ENCODE data around the gene ABHD8. TPM values are rescaled to one million over a fixed set of nuclear protein-coding genes. Genes with fewer than 3 reads are reported as not detected.

Gene ABHD8
- total and polyA plus RNA-seq, 2 of the 13 experiments (the other 11 are each of a cell fraction or from before 2014, with no cell fraction given): 6.3 to 7.2 TPM

- TF ChIP-seq GMEB1 (CRISPR knock-in tag; IDR thresholded peaks at IDR 0.05; ENCODE audit: borderline replicate concordance) (peak; percentile 31; the same call in 1 of the 2 replicates), HNF4G (IDR thresholded peaks at IDR 0.05; ENCODE audit: borderline replicate concordance, low read depth, low read length) (peak; percentile 48; the same call in 1 of the 2 replicates), HNF4G (CRISPR knock-in tag; IDR thresholded peaks at IDR 0.05; ENCODE audit: borderline replicate concordance, low read depth) (no peak), HBP1 (CRISPR knock-in tag; IDR thresholded peaks at IDR 0.05; ENCODE audit: low read depth) (peak; percentile 27; the same call in 1 of the 2 replicates), SOX13 (IDR thresholded peaks at IDR 0.05) (peak; percentile 98), SOX13 (CRISPR knock-in tag; conservative IDR thresholded peaks at IDR 0.05 in 1 of 2, IDR thresholded peaks at IDR 0.05 in 1 of 2) (no peak), SP5 (CRISPR knock-in tag; IDR thresholded peaks at IDR 0.05; ENCODE audit: borderline replicate concordance, low read depth) (peak; percentile 93), RBM22 (optimal IDR thresholded peaks at IDR 0.05; ENCODE audit: low read length) (peak; percentile 23), GPN1 (CRISPR knock-in tag; IDR thresholded peaks at IDR 0.05; ENCODE audit: borderline replicate concordance) (no peak), GABPA (IDR thresholded peaks at IDR 0.05; ENCODE audit: low read depth, low read length) (peak; percentile 80), GABPA (CRISPR knock-in tag; IDR thresholded peaks at IDR 0.05; ENCODE audit: low read depth) (peak; percentile 94), KLF16 (CRISPR knock-in tag; IDR thresholded peaks at IDR 0.05) (peak in 1 of 2 experiments; percentile 67; a peak in 2 of 4 replicates), NKX3-1 (CRISPR knock-in tag; IDR thresholded peaks at IDR 0.05) (no peak), SP1 (IDR thresholded peaks at IDR 0.05) (no peak), SP1 (CRISPR knock-in tag; IDR thresholded peaks at IDR 0.05) (peak; percentile 95), SMARCE1 (IDR thresholded peaks at IDR 0.05; ENCODE audit: borderline replicate concordance) (no peak), ELF3 (CRISPR knock-in tag; IDR thresholded peaks at IDR 0.05) (0 out of 2 replicates have a peak, but pooled peaks have one; percentile 14), ZFX (CRISPR knock-in tag; IDR thresholded peaks at IDR 0.05; ENCODE audit: low read depth) (peak; percentile 75; the same call in 1 of the 2 replicates), ZBTB25 (CRISPR knock-in tag; IDR thresholded peaks at IDR 0.05) (peak; percentile 77), ZNF747 (CRISPR knock-in tag; IDR thresholded peaks at IDR 0.05; ENCODE audit: borderline replicate concordance) (peak; percentile 59; the same call in 1 of the 2 replicates), ZNF30 (CRISPR knock-in tag; IDR thresholded peaks at IDR 0.05) (no peak), BORCS8-MEF2B (CRISPR knock-in tag; IDR thresholded peaks at IDR 0.05) (peak; percentile 33; the same call in 1 of the 2 replicates), DRAP1 (CRISPR knock-in tag; IDR thresholded peaks at IDR 0.05) (peak; percentile 81), HOXA5 (CRISPR knock-in tag; IDR thresholded peaks at IDR 0.05) (peak; percentile 61; the same call in 1 of the 2 replicates), TRAFD1 (CRISPR knock-in tag; IDR thresholded peaks at IDR 0.05; ENCODE audit: borderline replicate concordance) (peak; percentile 84; the same call in 1 of the 2 replicates)
Observed at GRCh38 chr19:17309198-17309964, 6.2 kb upstream of the ABHD8 start, which contains the start of gene DDA1 (continued).
